PC-9 (cell line): ENCODE data around the gene CD180. TPM values are rescaled to one million over a fixed set of nuclear protein-coding genes. Genes with fewer than 3 reads are reported as not detected.

Experiments
- BruUV-seq: library from RNA; stranded (reverse); fragments of 400-500 nt; replicated peaks from 2 replicates; lab custom pipeline; 2021; lab: Mats Ljungman, UMichigan
- CTCF ChIA-PET: fragments of 300-600 bp; sonication (Branson Sonifier 250); formaldehyde crosslinking; loops from one replicate; lab custom pipeline; 2022; ENCODE audit warnings: antibody characterized with exemption; lab: Charles Lee
- POLR2A ChIA-PET: fragments of 300-600 bp; sonication (Branson Sonifier 250); formaldehyde crosslinking; loops from one replicate; lab custom pipeline; 2022; ENCODE audit warnings: antibody characterized with exemption; ENCODE audit not compliant: unreplicated experiment; lab: Charles Lee
- DNase-seq, 2 experiments: peaks; one replicate each; pipeline versions ENCODE4 v3.0.0 to v3.0.0-alpha.2; 2015 to 2022; ENCODE audit warnings: mixed read lengths in 1 of 2
- H2AFZ ChIP-seq: fragments of 200-600 bp; sonication (generic); 2 replicates; pipeline ENCODE4 v1.8.1; 2017; ENCODE audit warnings: antibody characterized with exemption
- H3F3A ChIP-seq: fragments of 200-600 bp; sonication (generic); 2 replicates; pipeline ENCODE4 v1.8.1; 2017; ENCODE audit warnings: antibody characterized with exemption, mild to moderate bottlenecking, low read depth; ENCODE audit not compliant: insufficient read depth
- H3K27ac ChIP-seq: fragments of 200-600 bp; sonication (generic); 2 replicates; pipeline ENCODE4 v1.6.1; 2016; ENCODE audit warnings: mixed run types
- H3K27me3 ChIP-seq: fragments of 200-600 bp; sonication (generic); 2 replicates; pipeline ENCODE4 v1.6.1; 2016; ENCODE audit warnings: low read depth, mixed run types; ENCODE audit not compliant: insufficient read depth
- H3K36me3 ChIP-seq: fragments of 200-600 bp; sonication (generic); 2 replicates; pipeline ENCODE4 v1.6.1; 2016; ENCODE audit warnings: low read depth, mixed run types
- H3K4me1 ChIP-seq: fragments of 200-600 bp; sonication (generic); replicated peaks from 2 replicates; pipeline ENCODE4 v1.6.1; 2016; ENCODE audit warnings: mixed run types; ENCODE audit not compliant: insufficient read depth
- H3K4me2 ChIP-seq: fragments of 200-600 bp; sonication (generic); 2 replicates; pipeline ENCODE4 v1.6.1; 2017; ENCODE audit warnings: mixed run types
- H3K4me3 ChIP-seq: fragments of 200-600 bp; sonication (generic); 2 replicates; pipeline ENCODE4 v1.6.1; 2016; ENCODE audit warnings: mixed run types
- H3K79me2 ChIP-seq: fragments of 200-600 bp; sonication (generic); 2 replicates; pipeline ENCODE4 v1.6.1; 2017; ENCODE audit warnings: low read depth, mixed run types
- H3K9me2 ChIP-seq: fragments of 200-600 bp; sonication (generic); 2 replicates; pipeline ENCODE4 v1.8.1; 2017; ENCODE audit warnings: mild to moderate bottlenecking; ENCODE audit not compliant: insufficient read depth
- H3K9me3 ChIP-seq: fragments of 200-600 bp; sonication (generic); 2 replicates; pipeline ENCODE4 v1.8.1; 2016; ENCODE audit warnings: low read depth; ENCODE audit not compliant: insufficient read depth
- H4K20me1 ChIP-seq: fragments of 200-600 bp; sonication (generic); 2 replicates; pipeline ENCODE4 v1.8.1; 2017; ENCODE audit not compliant: insufficient read depth
- CTCF ChIP-seq: fragments of 200-600 bp; sonication (generic); conservative IDR thresholded peaks from 2 replicates; pipeline ENCODE4 v1.6.1; 2017; ENCODE audit warnings: mixed run types, antibody characterized with exemption, mild to moderate bottlenecking, moderate library complexity
- EZH2 ChIP-seq: fragments of 200-600 bp; sonication (generic); IDR thresholded peaks from 2 replicates; pipeline ENCODE4 v1.8.0; 2017; ENCODE audit warnings: antibody characterized with exemption, low read depth
- intact Hi-C: fragments of 100-400 bp; cut with micrococcal nuclease; formaldehyde crosslinking; loops from one replicate; pipeline ENCODE4 v1.10.0; 2022; ENCODE audit not compliant: unreplicated experiment
- total RNA-seq: library from RNA; stranded (reverse); gene quantifications from 2 replicates; pipeline ENCODE4 v1.2.3, GENCODE V29; 2021

Gene CD180
- total RNA-seq, 1 experiment from 2014 or later = not detected

- Histone ChIP-seq H3K27ac (no peak overlapping the region), H3K36me3 (no peaks in the 10 kb centered on the region), H2AFZ (no peak overlapping the region), H3K4me2 (no peak overlapping the region), H3K27me3 (no peaks in the 10 kb centered on the region), H3K79me2 (no peaks in the 10 kb centered on the region), H3K9me3 (no peaks in the 10 kb centered on the region), H4K20me1 (no peaks in the 10 kb centered on the region), H3K4me3 (no peak overlapping the region), H3K4me1 (peaks cover 3% of the 10 kb centered on the region; the same call in 1 of the 2 replicates), H3F3A (no peaks in the 10 kb centered on the region; the same call in 1 of the 2 replicates), H3K9me2 (no peaks in the 10 kb centered on the region)
- intact Hi-C loops = no loop called here
- CTCF ChIA-PET = no interaction called here
- TF ChIP-seq CTCF (no peak), EZH2 (no peak)
- BruUV-seq = no TSS peak
- DNase-seq = no peak
- POLR2A ChIA-PET = no interaction called here
Observed at GRCh38 chr5:67182301-67182790, 14.3 kb downstream of the CD180 start.

- H2AFZ ChIP-seq = no peak overlapping the region
- POLR2A ChIA-PET = no interaction called here
Observed at GRCh38 chr5:67181648-67182221, 14.9 kb downstream of the CD180 start.

GRCh38 chr5:67179697-67180361 lies 16.8 kb downstream of the CD180 start:
- H3K27me3 ChIP-seq = no peaks in the 10 kb centered on the region
- no peaks in the 10 kb centered on the region for H3K9me2 ChIP-seq
- no TSS peak for BruUV-seq
- TF ChIP-seq CTCF (no peak), EZH2 (no peak)
- DNase-seq = no peak
- no peaks in the 10 kb centered on the region for H4K20me1 ChIP-seq
- no peaks in the 10 kb centered on the region for H3K79me2 ChIP-seq
- H3F3A ChIP-seq = no peaks in the 10 kb centered on the region; the same call in 1 of the 2 replicates
- H3K4me1 ChIP-seq = peaks cover 3% of the 10 kb centered on the region; the same call in 1 of the 2 replicates
- ChIA-PET POLR2A (no interaction called here), CTCF (no interaction called here)
- H3K36me3 ChIP-seq = no peaks in the 10 kb centered on the region
- no peak overlapping the region for H3K4me2 ChIP-seq
- H3K4me3 ChIP-seq = no peak overlapping the region
- H2AFZ ChIP-seq = no peak overlapping the region
- no peak overlapping the region for H3K27ac ChIP-seq
- H3K9me3 ChIP-seq = no peaks in the 10 kb centered on the region
- intact Hi-C loops = no loop called here

More at GRCh38 chr5:67181648-67182221, 14.9 kb downstream of the CD180 start:
- Histone ChIP-seq H3K27me3 (no peaks in the 10 kb centered on the region), H3K4me2 (no peak overlapping the region), H3K27ac (no peak overlapping the region), H3K9me3 (no peaks in the 10 kb centered on the region), H3K4me3 (no peak overlapping the region), H3K79me2 (no peaks in the 10 kb centered on the region), H4K20me1 (no peaks in the 10 kb centered on the region), H3K4me1 (peaks cover 3% of the 10 kb centered on the region; the same call in 1 of the 2 replicates), H3F3A (no peaks in the 10 kb centered on the region; the same call in 1 of the 2 replicates), H3K36me3 (no peaks in the 10 kb centered on the region), H3K9me2 (no peaks in the 10 kb centered on the region)
- BruUV-seq = no TSS peak
- no peak for DNase-seq
- intact Hi-C loops = no loop called here
- no peak for TF ChIP-seq EZH2
- TF ChIP-seq CTCF = no peak
- CTCF ChIA-PET = no interaction called here
